H1 (cell line): Measurements from ENCODE around the gene PPP2R3B. TPM values are rescaled to one million over a fixed set of nuclear protein-coding genes. Genes with fewer than 3 reads are reported as not detected.

Experiments used
- CTCF ChIA-PET: fragments of 300-600 bp; sonication (Branson Sonifier 250); formaldehyde crosslinking; loops from one replicate; lab custom pipeline; 2021; ENCODE audit not compliant: partially characterized antibody; lab: Charles Lee
- POLR2A ChIA-PET: fragments of 300-600 bp; sonication (Branson Sonifier 250); formaldehyde crosslinking; loops from one replicate; lab custom pipeline; 2021; ENCODE audit warnings: inconsistent platforms; ENCODE audit not compliant: partially characterized antibody; lab: Charles Lee
- DNase-seq, 2 experiments: peaks; one replicate each; pipeline versions ENCODE4 v3.0.0 to v3.0.0-alpha.2; 2010 to 2022; ENCODE audit warnings: low spot score in 2 of 2, low read depth in 1 of 2, mixed read lengths in 1 of 2
- FAIRE-seq: peaks from 2 replicates; lab custom pipeline; 2011; peaks lifted over from hg19 to GRCh38; lab: Jason Lieb, UNC
- H2AFZ ChIP-seq: 2 replicates; pipeline ENCODE4 v1.8.1; 2012; ENCODE audit warnings: low read length, inconsistent platforms
- H2AK5ac ChIP-seq: 2 replicates; pipeline ENCODE4 v1.6.1; 2013; ENCODE audit warnings: low read depth, low read length
- H2BK120ac ChIP-seq: replicated peaks from 2 replicates; pipeline ENCODE3; 2013; ENCODE audit warnings: low read depth, low read length, inconsistent platforms
- H2BK12ac ChIP-seq: 2 replicates; pipeline ENCODE4 v1.6.1; 2013; ENCODE audit warnings: low read depth, low read length
- H2BK15ac ChIP-seq: 2 replicates; pipeline ENCODE4 v1.6.1; 2013; ENCODE audit warnings: low read length
- H2BK20ac ChIP-seq: 2 replicates; pipeline ENCODE4 v1.6.1; 2013; ENCODE audit warnings: low read length
- H2BK5ac ChIP-seq: 2 replicates; pipeline ENCODE4 v1.6.1; 2013; ENCODE audit warnings: low read depth, low read length
- H3K14ac ChIP-seq: 2 replicates; pipeline ENCODE4 v1.6.1; 2013; ENCODE audit warnings: inconsistent platforms; ENCODE audit not compliant: insufficient read length
- H3K18ac ChIP-seq: 2 replicates; pipeline ENCODE4 v1.6.1; 2013; ENCODE audit warnings: low read length; ENCODE audit errors: extremely low read depth
- H3K23ac ChIP-seq: 2 replicates; pipeline ENCODE4 v1.6.1; 2013; ENCODE audit warnings: inconsistent platforms; ENCODE audit not compliant: insufficient read length
- H3K23me2 ChIP-seq: 2 replicates; pipeline ENCODE4 v1.6.1; 2013; ENCODE audit warnings: low read depth, low read length
- H3K27ac ChIP-seq: 2 replicates; pipeline ENCODE4 v1.6.1; 2011; ENCODE audit warnings: low read depth, low read length, inconsistent platforms
- H3K27me3 ChIP-seq, 4 experiments: replicated peaks in 1 of 4; 1 replicate in 1 of 4; 2 replicates in 3 of 4; pipeline versions ENCODE4 v1.6.1 to v1.8.1; 2011 to 2013; ENCODE audit warnings: low read length in 3 of 4, mild to moderate bottlenecking in 3 of 4, inconsistent platforms in 2 of 4, mixed read lengths in 2 of 4, moderate library complexity in 1 of 4; ENCODE audit not compliant: control insufficient read depth in 3 of 4, insufficient read depth in 3 of 4; ENCODE audit errors: extremely low read depth in 1 of 4
- H3K36me3 ChIP-seq, 4 experiments: 2 replicates each; pipeline versions ENCODE4 v1.6.1 to v1.8.1; 2011 to 2013; ENCODE audit warnings: mild to moderate bottlenecking in 4 of 4, low read length in 3 of 4, moderate library complexity in 2 of 4, control low read depth in 1 of 4, inconsistent platforms in 1 of 4; ENCODE audit not compliant: insufficient read depth in 4 of 4, control insufficient read depth in 2 of 4
- H3K4ac ChIP-seq: replicated peaks from 2 replicates; pipeline ENCODE3; 2013; ENCODE audit warnings: low read length, low read depth, mixed read lengths, inconsistent platforms; ENCODE audit not compliant: insufficient read length
- H3K4me1 ChIP-seq, 4 experiments: replicated peaks in 1 of 4; 1 replicate in 1 of 4; 2 replicates in 3 of 4; pipeline versions ENCODE4 v1.6.1 to v1.8.1; 2011 to 2013; ENCODE audit warnings: low read length in 3 of 4, inconsistent platforms in 2 of 4, mixed read lengths in 1 of 4; ENCODE audit not compliant: insufficient read depth in 4 of 4, control insufficient read depth in 3 of 4
- H3K4me2 ChIP-seq, 2 experiments: 2 replicates each; pipeline versions ENCODE4 v1.6.1 to v1.8.1; 2011 to 2013; ENCODE audit warnings: low read depth in 2 of 2, low read length in 2 of 2, control low read depth in 1 of 2, inconsistent platforms in 1 of 2, mild to moderate bottlenecking in 1 of 2; ENCODE audit not compliant: insufficient read depth in 1 of 2
- H3K4me3 ChIP-seq, 4 experiments: fragments of 200-600, 300-600 bp in 1 of 4; sonication (generic), shearing (Covaris generic), sonication (Bioruptor Twin) in 1 of 4; 2 replicates each; pipeline versions ENCODE4 v1.5.1 to v1.8.1; 2011 to 2016; ENCODE audit warnings: low read length in 4 of 4, low read depth in 3 of 4, control low read depth in 2 of 4, inconsistent platforms in 2 of 4, mild to moderate bottlenecking in 2 of 4, mixed read lengths in 1 of 4, moderate library complexity in 1 of 4; ENCODE audit not compliant: insufficient read depth in 2 of 4; ENCODE audit errors: extremely low read depth in 1 of 4
- H3K56ac ChIP-seq: replicated peaks from 2 replicates; pipeline ENCODE3; 2013; ENCODE audit warnings: low read depth, mild to moderate bottlenecking, mixed read lengths, low read length, inconsistent platforms; ENCODE audit not compliant: insufficient read length
- H3K79me1 ChIP-seq: 2 replicates; pipeline ENCODE4 v1.6.1; 2013; ENCODE audit warnings: low read depth, low read length, control low read depth
- H3K79me2 ChIP-seq, 2 experiments: 2 replicates each; pipeline versions ENCODE4 v1.6.1 to v1.8.1; 2012 to 2013; ENCODE audit warnings: low read length in 2 of 2, mild to moderate bottlenecking in 2 of 2, inconsistent platforms in 1 of 2; ENCODE audit not compliant: insufficient read depth in 2 of 2, control insufficient read depth in 1 of 2
- H3K9ac ChIP-seq, 4 experiments: replicated peaks in 1 of 4; 1 replicate in 1 of 4; 2 replicates in 3 of 4; pipeline versions ENCODE4 v1.6.1 to v1.8.1; 2011 to 2013; ENCODE audit warnings: low read depth in 3 of 4, low read length in 3 of 4, control low read depth in 2 of 4, mild to moderate bottlenecking in 2 of 4, moderate library complexity in 2 of 4, inconsistent platforms in 1 of 4; ENCODE audit errors: extremely low read depth in 1 of 4
- H3K9me3 ChIP-seq, 2 experiments: 2 replicates each; pipeline versions ENCODE4 v1.6.1 to v1.8.1; 2012 to 2013; ENCODE audit warnings: mild to moderate bottlenecking in 2 of 2, moderate library complexity in 2 of 2, control low read depth in 1 of 2, inconsistent platforms in 1 of 2, low read depth in 1 of 2, low read length in 1 of 2, mixed read lengths in 1 of 2; ENCODE audit not compliant: insufficient read depth in 2 of 2
- H4K20me1 ChIP-seq, 2 experiments: replicated peaks in 1 of 2; 2 replicates each; pipeline versions ENCODE3 to v1.8.1; 2011 to 2013; ENCODE audit warnings: inconsistent platforms in 2 of 2, low read length in 2 of 2, mild to moderate bottlenecking in 1 of 2; ENCODE audit not compliant: insufficient read depth in 2 of 2, control insufficient read depth in 1 of 2
- H4K5ac ChIP-seq: 2 replicates; pipeline ENCODE4 v1.6.1; 2013; ENCODE audit warnings: low read length, low read depth, mixed read lengths, inconsistent platforms; ENCODE audit not compliant: insufficient read length
- H4K8ac ChIP-seq: 2 replicates; pipeline ENCODE4 v1.8.0; 2013; ENCODE audit warnings: mild to moderate bottlenecking, moderate library complexity, low read length, inconsistent platforms; ENCODE audit not compliant: insufficient read depth; ENCODE audit errors: extremely low read depth
- H4K91ac ChIP-seq: replicated peaks from 2 replicates; pipeline ENCODE3; 2013; ENCODE audit warnings: low read length, mixed read lengths, inconsistent platforms; ENCODE audit not compliant: insufficient read length
- EP300 ChIP-seq, 2 experiments: IDR thresholded peaks; 1 replicate in 1 of 2; 2 replicates in 1 of 2; pipeline ENCODE4 v1.6.1; 2011 to 2012; ENCODE audit warnings: low read depth in 2 of 2, low read length in 2 of 2, mild to moderate bottlenecking in 2 of 2, borderline replicate concordance in 1 of 2, inconsistent platforms in 1 of 2, moderate library complexity in 1 of 2
- MAFK ChIP-seq: IDR thresholded peaks from 2 replicates; pipeline ENCODE4 v1.6.1; 2012; ENCODE audit warnings: low read depth, mild to moderate bottlenecking, improper control_type of control experiment, low read length
- PHF8 ChIP-seq: fragments of 200-600 bp; sonication (generic); conservative IDR thresholded peaks from 2 replicates; pipeline ENCODE4 v1.7.1; 2012; ENCODE audit warnings: low read depth, mild to moderate bottlenecking, inconsistent platforms, low read length, moderate library complexity
- RAD21 ChIP-seq, 2 experiments: IDR thresholded peaks in 1 of 2; conservative IDR thresholded peaks in 1 of 2; 2 replicates each; pipeline ENCODE4 v1.6.1; 2011; ENCODE audit warnings: low read depth in 2 of 2, low read length in 2 of 2, improper control_type of control experiment in 1 of 2, inconsistent platforms in 1 of 2, mild to moderate bottlenecking in 1 of 2, moderate library complexity in 1 of 2
- RBBP5 ChIP-seq: IDR thresholded peaks from 2 replicates; pipeline ENCODE4 v1.7.1; 2012; ENCODE audit warnings: low read depth, mild to moderate bottlenecking, inconsistent platforms, low read length, moderate library complexity, borderline replicate concordance
- RXRA ChIP-seq: IDR thresholded peaks from 2 replicates; pipeline ENCODE4 v1.6.1; 2011; ENCODE audit warnings: low read depth, mild to moderate bottlenecking, low read length, moderate library complexity; ENCODE audit not compliant: insufficient read depth
- SIX5 ChIP-seq: IDR thresholded peaks from 2 replicates; pipeline ENCODE4 v1.6.1; 2011; ENCODE audit warnings: mild to moderate bottlenecking, low read depth, low read length
- SUZ12 ChIP-seq: fragments of 200-600 bp; sonication (generic); IDR thresholded peaks from 2 replicates; pipeline ENCODE4 v1.6.1; 2012; ENCODE audit warnings: mild to moderate bottlenecking, inconsistent platforms, low read length, moderate library complexity, mixed read lengths
- TEAD4 ChIP-seq: IDR thresholded peaks from 2 replicates; pipeline ENCODE4 v1.6.1; 2012; ENCODE audit warnings: low read depth, low read length, inconsistent platforms, mixed read lengths
- YY1 ChIP-seq: IDR thresholded peaks from 2 replicates; pipeline ENCODE4 v1.6.1; 2011; ENCODE audit warnings: low read depth, mild to moderate bottlenecking, low read length
- WGBS, 2 experiments: shearing (Covaris generic) in 1 of 2; methylation state at CpG; one replicate each; pipeline versions ENCODE4 v1.1.6 to v1.1.7; 2013 to 2015; ENCODE audit warnings: low lambda C conversion rate in 2 of 2, mixed read lengths in 2 of 2, inconsistent platforms in 1 of 2, low coverage in 1 of 2, missing lambda C conversion rate in 1 of 2; ENCODE audit not compliant: insufficient replicate concordance in 2 of 2, insufficient coverage in 1 of 2, insufficient read length in 1 of 2; ENCODE audit errors: extremely low coverage in 1 of 2, missing lambda C conversion rate in 1 of 2; 5-methylcytosine and 5-hydroxymethylcytosine counted together
- polyA plus RNA-seq, 7 experiments: library from polyadenylated mRNA; depleted of rRNA in 3 of 7; stranded (reverse) in 5 of 7; unstranded in 2 of 7; fragments of >200 nt in 5 of 7; fragments of 200-250 nt in 2 of 7; gene quantifications; 1 replicate in 5 of 7; 2 replicates in 1 of 7; 4 replicates in 1 of 7; pipeline versions ENCODE4 v1.2.1 to v1.2.3, GENCODE V29; 2011 to 2013; ENCODE audit warnings: missing spikeins in 2 of 7, mixed read lengths in 2 of 7
- total RNA-seq: library from RNA; stranded (reverse); fragmentation: NEBNext Ultra II Directional; extraction: Animal tissue kit (Norgen Biotek cat#: 25700); gene quantifications from 2 replicates; pipeline ENCODE4 v1.2.1, GENCODE V29; 2021
- TF ChIP-seq, protein P1 (sequence below): IDR thresholded peaks from 2 replicates; pipeline ENCODE4 v1.6.1; 2012; ENCODE audit warnings: inconsistent platforms

The PPP2R3B gene
- total and polyA plus RNA-seq, 2 of the 8 experiments (the other 6 are each of a cell fraction or from before 2014, with no cell fraction given) = 47.6 to 86.7 TPM

DNA sequence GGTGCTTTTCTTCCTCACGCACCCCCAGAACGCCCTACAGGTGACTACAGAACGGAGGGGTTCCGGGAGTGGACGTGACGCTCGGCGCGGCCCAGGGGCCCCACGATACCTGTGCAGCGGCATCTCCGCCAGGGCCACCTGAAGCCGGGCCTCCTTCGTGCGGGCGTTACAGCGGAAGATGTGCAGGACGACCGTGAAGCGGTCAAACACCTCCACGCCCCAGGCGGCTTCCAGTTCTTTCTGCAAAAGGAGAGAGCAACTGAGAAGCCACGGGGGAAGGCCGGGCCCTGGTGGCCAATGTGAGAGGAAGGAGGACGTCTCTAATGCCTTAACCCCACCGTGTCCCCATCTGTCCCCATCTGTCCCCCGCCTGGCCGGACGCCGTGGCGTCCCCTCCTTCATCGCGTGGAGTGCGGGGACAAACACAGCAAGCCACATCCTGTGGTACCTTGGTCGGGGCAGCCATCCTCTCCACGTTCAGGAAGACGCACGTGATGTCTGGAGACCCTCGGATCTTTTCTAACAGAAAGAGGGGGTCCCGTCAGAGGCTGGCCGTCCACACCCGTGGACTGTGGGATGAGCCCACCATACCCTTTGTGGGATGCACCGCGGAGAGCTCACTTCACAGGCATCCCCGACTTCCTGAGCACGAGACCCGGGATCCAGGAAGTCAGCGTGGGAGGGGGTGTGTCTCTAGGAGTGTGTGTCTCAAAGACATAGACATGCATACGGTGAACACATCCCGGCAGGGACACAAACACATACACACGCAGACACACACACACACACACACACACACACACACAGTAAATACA, 71.7 kb downstream of the PPP2R3B start:
- Histone ChIP-seq H3K4me1 (peaks cover 0 to 3% (median 1%) of the 10 kb centered on the region in 4 experiments; a peak in 3 of 7 replicates), H3K79me2 (peaks cover 0 to 7% of the 10 kb centered on the region in 2 experiments; a peak in 1 of 4 replicates), H3K23me2 (peaks cover 9% of the 10 kb centered on the region; the same call in 1 of the 2 replicates), H3K14ac (no peak overlapping the region), H2BK5ac (no peak overlapping the region), H4K5ac (no peak overlapping the region), H2BK20ac (no peak overlapping the region), H3K9me3 (no peaks in the 10 kb centered on the region), H3K27me3 (no peaks in the 10 kb centered on the region), H2BK15ac (no peak overlapping the region), H4K8ac (no peak overlapping the region), H4K91ac (no peak overlapping the region), H3K79me1 (peaks cover 6% of the 10 kb centered on the region; the same call in 1 of the 2 replicates), H3K36me3 (peaks cover 13 to 49% (median 27%) of the 10 kb centered on the region in 4 experiments; a peak in 7 of 8 replicates), H2BK12ac (no peak overlapping the region), H2AK5ac (no peak overlapping the region), H3K23ac (no peak overlapping the region), H4K20me1 (peaks cover 0 to 18% of the 10 kb centered on the region in 2 experiments), H3K4ac (no peak overlapping the region), H3K4me3 (no peak overlapping the region), H3K9ac (no peak overlapping the region), H3K18ac (no peak overlapping the region), H2BK120ac (no peak overlapping the region), H3K56ac (no peak overlapping the region), H3K27ac (no peak overlapping the region), H3K4me2 (no peak overlapping the region), H2AFZ (no peak overlapping the region)
- ChIA-PET POLR2A (no interaction called here), CTCF (no interaction called here)
- FAIRE-seq = no peak
- 92% methylated on average over 48 of the region's 51 CpGs; no CpG with 5 or more reads in 1 of the 2 experiments for WGBS, 2 experiments
- no peak for DNase-seq
- TF ChIP-seq RAD21 (IDR thresholded peaks at IDR 0.05 in 1 of 2, conservative IDR thresholded peaks at IDR 0.05 in 1 of 2; ENCODE audit: low read depth in 2 of 2, low read length in 2 of 2) = no peak
- TF ChIP-seq PHF8 = no peak
- no peak for TF ChIP-seq SIX5
- TF ChIP-seq TEAD4 = no peak
- TF ChIP-seq MAFK = no peak
- no peak for TF ChIP-seq EP300 (IDR thresholded peaks at IDR 0.05; ENCODE audit: borderline replicate concordance in 1 of 2, low read depth in 2 of 2, low read length in 2 of 2)
- no peak for TF ChIP-seq RXRA
- TF ChIP-seq YY1 = no peak
- TF ChIP-seq SUZ12 = no peak
- TF ChIP-seq, protein P1, sequence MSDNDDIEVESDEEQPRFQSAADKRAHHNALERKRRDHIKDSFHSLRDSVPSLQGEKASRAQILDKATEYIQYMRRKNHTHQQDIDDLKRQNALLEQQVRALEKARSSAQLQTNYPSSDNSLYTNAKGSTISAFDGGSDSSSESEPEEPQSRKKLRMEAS = no peak
- no peak for TF ChIP-seq RBBP5
